SK-N-SH (cell line): ENCODE measurements around the gene MAML3. TPM values are rescaled to one million over a fixed set of nuclear protein-coding genes. Genes with fewer than 3 reads are reported as not detected.
A peak's percentile ranks its signal among the peaks of the same experiment; 100 is the strongest.

Experiments
- CTCF ChIA-PET: fragments of 300-600, 350-600 bp; formaldehyde crosslinking; extraction: SDS; loops from one replicate; lab custom pipeline; 2021; lab: Yijun Ruan, JAX
- POLR2A ChIA-PET: fragments of 350-600 bp; sonication (Branson Sonifier 250); formaldehyde crosslinking; extraction: SDS; loops from one replicate; lab custom pipeline; 2020; ENCODE audit warnings: antibody characterized with exemption, inconsistent platforms; lab: Yijun Ruan, JAX
- DNase-seq: peaks from one replicate; pipeline ENCODE4 v3.0.0; 2012
- H2AFZ ChIP-seq: fragments of 200-600 bp; sonication (generic); 2 replicates; pipeline ENCODE4 v1.8.1; 2016; ENCODE audit warnings: antibody characterized with exemption, mild to moderate bottlenecking, low read depth
- H3F3A ChIP-seq: fragments of 200-600 bp; sonication (generic); replicated peaks from 2 replicates; pipeline ENCODE3; 2016; ENCODE audit warnings: antibody characterized with exemption, mild to moderate bottlenecking; ENCODE audit not compliant: insufficient read depth
- H3K27ac ChIP-seq, 2 experiments: fragments of 200-500 bp in 1 of 2; fragments of 200-600 bp in 1 of 2; sonication (Bioruptor generic) in 1 of 2; sonication (generic), shearing (Covaris generic) in 1 of 2; 2 replicates each; pipeline versions ENCODE4 v1.5.1 to v1.6.1; 2014 to 2016; ENCODE audit warnings: low read depth in 2 of 2, inconsistent platforms in 1 of 2, low read length in 1 of 2, mild to moderate bottlenecking in 1 of 2, mixed read lengths in 1 of 2
- H3K27me3 ChIP-seq: fragments of 200-600 bp; sonication (generic), shearing (Covaris generic); 2 replicates; pipeline ENCODE4 v1.6.1; 2016; ENCODE audit warnings: mixed run types; ENCODE audit not compliant: insufficient read depth
- H3K36me3 ChIP-seq, 2 experiments: fragments of 200-500 bp in 1 of 2; fragments of 200-600 bp in 1 of 2; sonication (Bioruptor generic) in 1 of 2; sonication (generic) in 1 of 2; replicated peaks in 1 of 2; 2 replicates each; pipeline versions ENCODE3 to v1.5.1; 2014 to 2016; ENCODE audit warnings: low read length in 1 of 2, mild to moderate bottlenecking in 1 of 2; ENCODE audit not compliant: insufficient read depth in 2 of 2, control insufficient read depth in 1 of 2
- H3K4me1 ChIP-seq, 2 experiments: fragments of 200-500 bp in 1 of 2; fragments of 200-600 bp in 1 of 2; sonication (Bioruptor generic) in 1 of 2; sonication (generic), shearing (Covaris generic) in 1 of 2; 2 replicates each; pipeline versions ENCODE4 v1.5.1 to v1.6.1; 2014 to 2016; ENCODE audit warnings: low read depth in 1 of 2, low read length in 1 of 2, mixed run types in 1 of 2; ENCODE audit not compliant: insufficient read depth in 2 of 2, control insufficient read depth in 1 of 2
- H3K4me2 ChIP-seq: fragments of 200-600 bp; sonication (generic), shearing (Covaris generic); 2 replicates; pipeline ENCODE4 v1.6.1; 2017; ENCODE audit warnings: mixed run types
- H3K4me3 ChIP-seq, 2 experiments: fragments of 200-500 bp in 1 of 2; fragments of 200-600 bp in 1 of 2; sonication (Bioruptor generic) in 1 of 2; sonication (generic), shearing (Covaris generic) in 1 of 2; 2 replicates each; pipeline versions ENCODE4 v1.5.1 to v1.8.1; 2014 to 2016; ENCODE audit warnings: low read depth in 2 of 2, inconsistent platforms in 1 of 2, low read length in 1 of 2, mild to moderate bottlenecking in 1 of 2, mixed read lengths in 1 of 2, moderate library complexity in 1 of 2
- H3K79me2 ChIP-seq: fragments of 200-600 bp; sonication (generic); 2 replicates; pipeline ENCODE4 v1.8.1; 2017; ENCODE audit warnings: mild to moderate bottlenecking; ENCODE audit not compliant: insufficient read depth
- H3K9ac ChIP-seq: fragments of 200-600 bp; sonication (generic); 2 replicates; pipeline ENCODE4 v1.6.1; 2017; ENCODE audit warnings: mixed run types
- H3K9me2 ChIP-seq: fragments of 200-600 bp; sonication (generic); 2 replicates; pipeline ENCODE4 v1.6.1; 2017; ENCODE audit warnings: mixed run types
- H3K9me3 ChIP-seq: fragments of 200-600 bp; sonication (generic); 2 replicates; pipeline ENCODE4 v1.6.1; 2017; ENCODE audit warnings: mixed run types, mild to moderate bottlenecking, moderate library complexity
- H4K20me1 ChIP-seq: fragments of 200-600 bp; sonication (generic); 2 replicates; pipeline ENCODE4 v1.6.1; 2017; ENCODE audit warnings: mild to moderate bottlenecking, mixed run types; ENCODE audit not compliant: insufficient read depth
- CHD2 ChIP-seq: fragments of 150-350 bp; IDR thresholded peaks from 2 replicates; pipeline ENCODE4 v1.6.1; 2018; ENCODE audit warnings: low read length; ENCODE audit not compliant: partially characterized antibody
- EP300 ChIP-seq, 2 experiments: IDR thresholded peaks; 2 replicates each; pipeline versions ENCODE4 v1.4.0 to v1.6.1; 2012; ENCODE audit warnings: borderline replicate concordance in 1 of 2, low read depth in 1 of 2, low read length in 1 of 2
- EZH2phosphoT487 ChIP-seq: fragments of 200-600 bp; sonication (generic); IDR thresholded peaks from 2 replicates; pipeline ENCODE4 v1.6.1; 2017; ENCODE audit warnings: low read depth, mixed run types, mild to moderate bottlenecking, antibody characterized with exemption, moderate library complexity, borderline replicate concordance
- FOXJ3 ChIP-seq: sonication (generic); formaldehyde crosslinking; IDR thresholded peaks from 2 replicates; pipeline ENCODE4 v1.5.1; 2020; ENCODE audit warnings: mild to moderate bottlenecking, missing genetic modification reagents
- GABPA ChIP-seq: IDR thresholded peaks from 2 replicates; pipeline ENCODE4 v1.4.0; 2012; ENCODE audit warnings: low read depth, mild to moderate bottlenecking
- IRF3 ChIP-seq: fragments of 150-350 bp; IDR thresholded peaks from 2 replicates; pipeline ENCODE4 v1.6.1; 2016; ENCODE audit warnings: mild to moderate bottlenecking, low read depth, low read length
- MXI1 ChIP-seq: IDR thresholded peaks from 2 replicates; pipeline ENCODE4 v1.6.1; 2012; ENCODE audit warnings: mild to moderate bottlenecking, low read depth, low read length, improper control_type of control experiment
- NFIC ChIP-seq: IDR thresholded peaks from 2 replicates; pipeline ENCODE4 v1.4.0; 2012; ENCODE audit warnings: borderline replicate concordance
- NRF1 ChIP-seq: IDR thresholded peaks from 2 replicates; pipeline ENCODE4 v1.6.1; 2012; ENCODE audit warnings: low read depth, mild to moderate bottlenecking, low read length
- RAD21 ChIP-seq: IDR thresholded peaks from 2 replicates; pipeline ENCODE4 v1.6.1; 2012; ENCODE audit warnings: mild to moderate bottlenecking, low read length
- RCOR1 ChIP-seq: fragments of 150-350 bp; IDR thresholded peaks from 2 replicates; pipeline ENCODE4 v1.6.1; 2017; ENCODE audit warnings: antibody characterized with exemption, low read length
- RFX5 ChIP-seq: IDR thresholded peaks from 2 replicates; pipeline ENCODE4 v1.6.1; 2012; ENCODE audit warnings: mild to moderate bottlenecking, improper control_type of control experiment, low read length
- TCF12 ChIP-seq: IDR thresholded peaks from 2 replicates; pipeline ENCODE4 v1.4.0; 2012
- TEAD4 ChIP-seq: IDR thresholded peaks from 2 replicates; pipeline ENCODE4 v1.4.0; 2012; ENCODE audit warnings: mild to moderate bottlenecking, borderline replicate concordance; ENCODE audit not compliant: insufficient read depth
- USF1 ChIP-seq: IDR thresholded peaks from 2 replicates; pipeline ENCODE4 v1.4.0; 2012; ENCODE audit warnings: low read depth, borderline replicate concordance
- YY1 ChIP-seq: IDR thresholded peaks from 2 replicates; pipeline ENCODE4 v1.4.0; 2012; ENCODE audit warnings: low read depth, mild to moderate bottlenecking
- WGBS: methylation state at CpG from one replicate; pipeline ENCODE4 v1.1.6; 2017; ENCODE audit warnings: low lambda C conversion rate; 5-methylcytosine and 5-hydroxymethylcytosine counted together
- polyA plus RNA-seq, 3 experiments: library from polyadenylated mRNA; depleted of rRNA; stranded (reverse); fragments of >200 nt; gene quantifications; 2 replicates each; pipeline ENCODE4 v1.2.3, GENCODE V29; 2012
- TF ChIP-seq, protein P1 (sequence below): IDR thresholded peaks from 2 replicates; pipeline ENCODE4 v1.4.0; 2012; ENCODE audit warnings: low read depth, borderline replicate concordance
- TF ChIP-seq, protein P2 (sequence below): fragments of 200-600 bp; sonication (generic); IDR thresholded peaks from 2 replicates; pipeline ENCODE4 v1.6.1; 2017; ENCODE audit warnings: antibody characterized with exemption, mild to moderate bottlenecking, moderate library complexity

MAML3 gene
- polyA plus RNA-seq, 1 of the 3 experiments (the other 2 are of a cell fraction) = 5.3 TPM

GRCh38 chr4:140153718-140154571 is at the start of gene MAML3 (continued):
- TF ChIP-seq TCF12 (peak; percentile 55; the same call in 1 of the 2 replicates), YY1 (peak; percentile 81), IRF3 (no peak), NRF1 (peak; percentile 69), RCOR1 (peak; percentile 53; the same call in 1 of the 2 replicates), FOXJ3 (CRISPR knock-in tag) (peak; percentile 98), CHD2 (peak; percentile 96), GABPA (no peak; the same call in 1 of the 2 replicates), RFX5 (no peak), NFIC (0 out of 2 replicates have a peak, but pooled peaks have one; percentile 39)
- TF ChIP-seq, protein P1, sequence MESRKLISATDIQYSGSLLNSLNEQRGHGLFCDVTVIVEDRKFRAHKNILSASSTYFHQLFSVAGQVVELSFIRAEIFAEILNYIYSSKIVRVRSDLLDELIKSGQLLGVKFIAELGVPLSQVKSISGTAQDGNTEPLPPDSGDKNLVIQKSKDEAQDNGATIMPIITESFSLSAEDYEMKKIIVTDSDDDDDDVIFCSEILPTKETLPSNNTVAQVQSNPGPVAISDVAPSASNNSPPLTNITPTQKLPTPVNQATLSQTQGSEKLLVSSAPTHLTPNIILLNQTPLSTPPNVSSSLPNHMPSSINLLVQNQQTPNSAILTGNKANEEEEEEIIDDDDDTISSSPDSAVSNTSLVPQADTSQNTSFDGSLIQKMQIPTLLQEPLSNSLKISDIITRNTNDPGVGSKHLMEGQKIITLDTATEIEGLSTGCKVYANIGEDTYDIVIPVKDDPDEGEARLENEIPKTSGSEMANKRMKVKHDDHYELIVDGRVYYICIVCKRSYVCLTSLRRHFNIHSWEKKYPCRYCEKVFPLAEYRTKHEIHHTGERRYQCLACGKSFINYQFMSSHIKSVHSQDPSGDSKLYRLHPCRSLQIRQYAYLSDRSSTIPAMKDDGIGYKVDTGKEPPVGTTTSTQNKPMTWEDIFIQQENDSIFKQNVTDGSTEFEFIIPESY = no peak

DNA sequence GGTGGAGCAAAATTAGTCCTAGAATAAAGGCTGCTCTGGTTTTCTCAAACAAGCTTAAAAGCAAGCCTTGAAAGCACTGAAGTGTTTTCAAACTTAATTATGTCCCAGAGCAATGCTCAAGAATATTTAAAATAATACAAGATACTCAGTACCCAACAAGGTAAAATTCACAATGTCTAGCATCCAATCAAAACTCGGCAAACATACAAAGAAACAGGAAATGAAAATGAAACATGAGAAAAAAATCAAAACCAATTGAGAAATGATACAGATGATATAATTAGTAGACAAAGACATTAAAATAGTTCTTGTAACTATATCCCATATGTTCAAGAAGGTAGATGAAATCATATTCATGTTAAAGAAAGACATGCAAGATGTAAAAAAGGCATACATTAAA is 45.0 kb upstream of the MAML3 start:
- Histone ChIP-seq H3K9ac (no peak overlapping the region), H3K4me1 (no peaks in the 10 kb centered on the region), H3K9me3 (no peaks in the 10 kb centered on the region; the same call in 1 of the 2 replicates), H2AFZ (no peak overlapping the region), H3K4me2 (no peak overlapping the region), H3K27ac (no peak overlapping the region), H3K27me3 (no peaks in the 10 kb centered on the region), H4K20me1 (no peaks in the 10 kb centered on the region), H3K79me2 (no peaks in the 10 kb centered on the region), H3F3A (no peaks in the 10 kb centered on the region), H3K36me3 (no peaks in the 10 kb centered on the region), H3K4me3 (no peak overlapping the region), H3K9me2 (no peaks in the 10 kb centered on the region)
- TF ChIP-seq FOXJ3 (CRISPR knock-in tag) (no peak), IRF3 (no peak), MXI1 (no peak), RFX5 (no peak), EZH2phosphoT487 (no peak), TEAD4 (no peak), GABPA (no peak), EP300 (IDR thresholded peaks at IDR 0.05; ENCODE audit: borderline replicate concordance in 1 of 2, low read depth in 1 of 2, low read length in 1 of 2) (no peak), NRF1 (no peak), TCF12 (no peak), RAD21 (no peak), USF1 (no peak)
- TF ChIP-seq, protein P2, sequence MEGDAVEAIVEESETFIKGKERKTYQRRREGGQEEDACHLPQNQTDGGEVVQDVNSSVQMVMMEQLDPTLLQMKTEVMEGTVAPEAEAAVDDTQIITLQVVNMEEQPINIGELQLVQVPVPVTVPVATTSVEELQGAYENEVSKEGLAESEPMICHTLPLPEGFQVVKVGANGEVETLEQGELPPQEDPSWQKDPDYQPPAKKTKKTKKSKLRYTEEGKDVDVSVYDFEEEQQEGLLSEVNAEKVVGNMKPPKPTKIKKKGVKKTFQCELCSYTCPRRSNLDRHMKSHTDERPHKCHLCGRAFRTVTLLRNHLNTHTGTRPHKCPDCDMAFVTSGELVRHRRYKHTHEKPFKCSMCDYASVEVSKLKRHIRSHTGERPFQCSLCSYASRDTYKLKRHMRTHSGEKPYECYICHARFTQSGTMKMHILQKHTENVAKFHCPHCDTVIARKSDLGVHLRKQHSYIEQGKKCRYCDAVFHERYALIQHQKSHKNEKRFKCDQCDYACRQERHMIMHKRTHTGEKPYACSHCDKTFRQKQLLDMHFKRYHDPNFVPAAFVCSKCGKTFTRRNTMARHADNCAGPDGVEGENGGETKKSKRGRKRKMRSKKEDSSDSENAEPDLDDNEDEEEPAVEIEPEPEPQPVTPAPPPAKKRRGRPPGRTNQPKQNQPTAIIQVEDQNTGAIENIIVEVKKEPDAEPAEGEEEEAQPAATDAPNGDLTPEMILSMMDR = no peak
- ChIA-PET CTCF (interaction anchor here (1.1 kb wide), 1 partner anchor 53 kb away, joined by 3 read pairs; no protein-coding TSS in a partner anchor), POLR2A (no interaction called here)
- no peak for DNase-seq
- WGBS = 81% methylated on average over 1 of the region's 1 CpG
